DMS79 treated with DMSO at 0.1 percent for 48 hours (cell line): Measurements from ENCODE around the gene PEA15.

Experiments
- DNase-seq: peaks from one replicate; lab custom pipeline; 2025; lab: John Stamatoyannopoulos, UW

The PEA15 gene

GRCh38 chr1:160179336-160179735, 25.8 kb upstream of the PEA15 start:
- DNase-seq = no peak

- DNase-seq = no peak
Measured at GRCh38 chr1:160186246-160186645, 18.9 kb upstream of the PEA15 start.

- no peak for DNase-seq
Measured at GRCh38 chr1:160186729-160187128, 18.5 kb upstream of the PEA15 start.

DNA sequence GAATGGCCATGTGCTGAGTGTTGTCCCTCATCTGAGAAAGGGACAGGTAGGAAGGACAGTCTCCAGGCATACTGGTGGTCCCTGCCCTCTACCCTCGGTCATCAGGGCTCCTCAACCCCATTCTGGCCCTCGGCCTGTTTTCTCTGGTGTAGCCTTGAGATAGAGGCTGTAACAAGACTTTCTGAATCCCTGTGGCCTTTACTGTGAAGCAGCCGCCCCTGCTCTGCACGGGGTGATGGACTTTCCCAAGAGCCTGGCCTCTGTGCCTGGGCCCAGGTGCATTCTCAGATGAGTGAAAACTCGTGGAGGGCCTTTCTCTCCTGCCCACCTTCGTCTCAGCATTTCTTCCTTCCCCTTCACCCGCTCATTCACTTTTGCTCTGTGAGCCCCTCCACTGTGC, 17.8 kb upstream of the PEA15 start:
- no peak for DNase-seq

DNA sequence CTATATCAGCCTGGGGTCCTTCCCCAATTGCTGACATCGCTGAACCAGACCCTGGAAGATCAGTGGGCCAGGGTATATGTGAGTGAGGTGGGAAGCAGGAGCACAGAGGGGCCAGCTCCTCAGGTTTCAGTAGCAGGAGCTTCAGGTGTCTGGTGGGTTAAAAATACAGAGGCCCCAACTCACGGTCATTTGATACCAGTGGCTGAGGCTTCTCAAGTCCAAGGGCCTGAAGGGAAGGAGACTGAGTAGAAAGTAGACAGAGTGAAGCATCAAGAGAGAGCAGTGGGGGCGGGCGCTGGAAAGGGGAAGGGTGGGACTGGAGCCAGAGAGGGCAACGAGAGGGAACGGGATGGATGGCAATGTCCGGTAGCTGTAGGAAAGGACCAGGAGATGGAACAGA, 16.8 kb upstream of the PEA15 start:
- no peak for DNase-seq

DNA sequence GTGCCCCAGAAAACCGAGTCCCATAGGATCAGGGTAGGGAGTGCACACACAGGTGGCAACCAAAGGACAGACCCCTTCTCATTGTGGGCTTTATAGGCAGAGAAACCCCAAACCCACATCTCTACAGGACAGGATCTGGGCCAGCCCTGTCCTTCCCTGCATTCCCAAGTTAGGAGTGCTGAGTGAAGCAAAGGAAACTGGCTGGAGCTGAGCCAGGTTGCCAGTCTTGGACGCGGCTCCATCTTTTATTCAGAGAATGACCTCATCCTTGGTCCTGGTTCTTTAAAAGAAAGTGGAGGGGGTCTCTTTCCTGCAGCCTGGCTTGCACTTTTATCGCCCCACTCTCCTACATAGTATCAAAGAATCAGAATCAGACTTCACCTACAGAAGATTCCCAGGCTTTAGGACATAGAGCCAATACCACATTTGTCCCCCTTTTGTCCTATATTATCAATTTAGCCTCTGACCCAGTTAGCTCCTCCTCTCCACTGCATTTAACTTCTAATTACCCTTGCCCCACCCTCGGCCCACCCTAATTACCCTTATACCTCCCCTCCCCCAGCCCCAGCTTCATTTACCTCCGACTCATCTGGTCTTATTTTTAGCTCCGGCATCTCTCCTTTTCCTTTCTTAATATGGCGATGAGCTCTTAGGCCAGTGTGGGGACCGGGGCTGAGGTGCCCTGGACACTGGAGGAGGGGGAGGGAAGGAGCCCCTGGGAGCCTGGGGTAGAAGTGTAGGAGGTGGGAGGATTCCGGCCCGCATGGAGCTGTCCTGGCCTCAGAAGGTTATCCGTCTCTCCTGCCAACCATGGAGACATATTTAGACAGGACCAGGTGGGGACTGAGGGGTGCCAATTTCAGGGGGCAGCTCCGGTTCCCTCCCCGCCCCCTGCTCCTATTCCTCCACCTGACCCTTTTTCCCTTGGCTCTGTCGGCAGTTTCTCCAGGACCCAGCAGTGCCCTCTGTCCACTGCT, 15.2 kb upstream of the PEA15 start, which contains the start of gene CASQ1:
TSS of gene CASQ1 (plus strand) at position 927 of the 977 bp plus-strand sequence. CDS start 177 bp downstream, outside the sequence.
- DNase-seq = no peak

- no peak for DNase-seq
Measured at GRCh38 chr1:160191756-160192155, 13.4 kb upstream of the PEA15 start.

- DNase-seq = no peak
Measured at GRCh38 chr1:160192234-160192633, 12.9 kb upstream of the PEA15 start.

DNA sequence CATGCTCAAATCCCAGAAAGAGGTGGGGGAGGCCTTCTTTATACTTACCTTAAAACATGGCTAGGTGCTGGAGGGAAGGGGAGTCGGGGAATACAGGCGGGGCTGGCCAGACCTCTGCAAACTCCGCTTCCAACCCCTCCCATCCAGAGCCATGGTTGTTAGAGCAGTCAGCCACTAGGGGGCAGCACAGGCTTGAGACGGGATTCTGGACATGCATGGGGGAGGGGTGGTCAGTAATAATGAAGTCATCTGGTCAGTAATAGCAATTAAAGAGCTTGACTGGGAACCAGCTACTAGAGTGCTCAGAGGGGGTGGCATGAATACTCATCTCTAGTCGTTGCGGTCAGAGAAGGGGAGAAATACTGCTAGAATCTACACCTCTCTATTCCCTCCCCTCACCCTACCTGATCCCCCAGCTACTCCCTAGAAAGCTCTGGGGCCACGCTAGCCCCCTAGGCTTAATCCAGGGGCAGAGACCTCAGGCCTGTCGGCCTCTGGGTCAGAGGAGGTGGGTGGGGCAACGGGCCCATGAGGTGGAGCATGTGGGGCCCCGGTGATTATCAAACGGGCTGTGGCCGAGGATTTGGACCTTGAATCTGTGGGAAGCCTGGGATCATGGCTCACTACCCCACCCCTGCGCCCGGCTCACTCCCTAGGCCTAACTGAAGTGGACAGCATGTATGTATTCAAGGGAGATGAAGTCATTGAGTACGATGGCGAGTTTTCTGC, 11.9 kb upstream of the PEA15 start:
- DNase-seq = peak; percentile 63

GRCh38 chr1:160193832-160194736, 11.1 kb upstream of the PEA15 start:
- no peak for DNase-seq

- no peak for DNase-seq
Measured at GRCh38 chr1:160194737-160195059, 10.5 kb upstream of the PEA15 start.

GRCh38 chr1:160196143-160196542, 9.0 kb upstream of the PEA15 start:
- no peak for DNase-seq

- DNase-seq = no peak
Measured at GRCh38 chr1:160197231-160197630, 8.0 kb upstream of the PEA15 start.

DNA sequence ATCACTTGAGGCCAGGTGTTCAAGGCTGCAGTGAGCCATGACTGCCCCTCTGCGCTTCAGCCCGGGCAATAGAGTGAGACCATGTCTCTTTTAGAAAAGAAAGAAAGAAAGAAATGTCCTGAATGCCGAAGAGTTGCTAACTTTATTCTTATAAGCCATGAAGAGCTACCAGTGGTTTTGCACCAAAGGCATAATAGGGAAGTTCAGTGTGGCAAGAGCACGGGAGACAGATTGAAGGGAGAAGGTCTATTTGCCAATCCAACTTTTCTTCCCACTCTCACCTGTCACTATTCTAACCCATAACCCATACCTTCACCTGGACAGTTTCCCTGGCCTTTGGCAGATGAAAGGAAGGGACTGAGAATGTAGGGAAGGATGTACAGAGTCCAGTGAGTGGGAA, 4.4 kb upstream of the PEA15 start:
- DNase-seq = no peak

GRCh38 chr1:160204526-160205241, 500 bp upstream of the PEA15 start:
- no peak for DNase-seq

GRCh38 chr1:160206036-160206389, 829 bp downstream of the PEA15 start:
- DNase-seq = no peak

- no peak for DNase-seq
Measured at GRCh38 chr1:160206421-160207117, 1.4 kb downstream of the PEA15 start.

DNA sequence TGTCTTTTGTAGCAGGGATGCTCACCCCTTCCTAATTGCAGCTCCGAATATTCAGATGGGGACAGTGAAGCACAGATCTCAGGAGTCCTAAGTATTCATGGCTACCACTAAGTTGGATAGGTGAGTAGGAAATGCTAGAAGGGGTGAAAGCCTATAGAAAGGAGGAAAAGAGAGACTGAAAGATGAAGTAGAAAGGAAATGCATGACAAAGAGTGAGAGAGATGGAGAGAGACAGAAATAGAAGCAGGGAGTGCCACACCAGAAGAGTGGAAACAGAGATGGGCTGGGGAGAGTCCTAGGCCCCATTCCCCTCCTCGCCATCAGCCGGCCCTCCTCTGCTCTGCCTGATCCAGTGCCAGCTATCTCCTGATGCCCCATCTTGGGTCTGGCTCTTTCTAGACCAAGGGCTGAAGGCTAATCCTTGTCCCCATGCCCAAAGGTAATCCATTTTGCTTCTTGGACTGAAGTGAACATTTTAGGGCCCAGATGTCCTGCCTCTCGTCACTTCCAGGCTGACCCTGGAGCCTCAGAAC, 2.0 kb downstream of the PEA15 start:
- DNase-seq = no peak

DNA sequence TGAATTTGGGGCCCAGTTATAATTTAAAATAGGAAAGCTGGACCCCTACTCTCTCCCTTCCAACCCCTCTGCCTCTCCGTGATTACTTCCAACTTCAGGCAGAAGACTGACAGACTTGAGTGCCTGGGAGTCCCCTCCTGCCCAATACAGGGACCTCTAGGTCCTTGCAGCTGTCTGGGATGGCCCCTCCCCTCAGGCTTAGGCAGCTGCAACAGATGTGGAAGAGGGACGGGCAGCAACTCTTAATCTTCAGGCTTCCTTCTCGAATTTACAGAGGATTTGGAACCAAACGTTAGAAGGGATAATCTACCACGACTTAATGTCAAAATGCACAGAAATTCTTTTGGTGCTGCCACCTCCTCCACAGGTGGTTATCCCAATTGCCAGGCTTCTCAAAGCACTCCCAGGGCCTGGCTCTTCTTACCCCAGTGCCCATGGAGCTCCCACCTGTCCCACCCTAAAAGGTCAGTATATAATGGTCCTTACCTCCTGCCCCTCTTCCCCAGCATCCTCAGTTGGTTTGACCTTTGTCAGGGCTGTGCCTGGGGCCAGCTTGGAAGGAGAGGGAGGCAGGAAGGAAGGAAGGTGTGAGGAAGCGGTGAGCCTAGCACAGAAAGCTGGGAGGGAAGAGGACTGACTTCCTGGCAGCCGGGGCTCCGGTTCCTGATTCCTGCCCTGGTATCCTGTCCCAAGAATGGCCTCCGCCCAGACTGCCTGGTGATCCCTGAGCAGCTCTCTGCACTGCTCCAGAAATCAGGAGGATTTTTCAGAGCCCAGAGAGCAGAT, 2.8 kb downstream of the PEA15 start:
- DNase-seq = no peak
